Inferior parietal cortex (tissue), 1 donor: ENCODE data around the gene METTL23.

Experiments
- DNase-seq: peaks from one replicate; pipeline ENCODE4 v3.0.0-alpha.2; 2016; ENCODE audit errors: extremely low spot score

The METTL23 gene, protein sequence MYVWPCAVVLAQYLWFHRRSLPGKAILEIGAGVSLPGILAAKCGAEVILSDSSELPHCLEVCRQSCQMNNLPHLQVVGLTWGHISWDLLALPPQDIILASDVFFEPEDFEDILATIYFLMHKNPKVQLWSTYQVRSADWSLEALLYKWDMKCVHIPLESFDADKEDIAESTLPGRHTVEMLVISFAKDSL

DNA sequence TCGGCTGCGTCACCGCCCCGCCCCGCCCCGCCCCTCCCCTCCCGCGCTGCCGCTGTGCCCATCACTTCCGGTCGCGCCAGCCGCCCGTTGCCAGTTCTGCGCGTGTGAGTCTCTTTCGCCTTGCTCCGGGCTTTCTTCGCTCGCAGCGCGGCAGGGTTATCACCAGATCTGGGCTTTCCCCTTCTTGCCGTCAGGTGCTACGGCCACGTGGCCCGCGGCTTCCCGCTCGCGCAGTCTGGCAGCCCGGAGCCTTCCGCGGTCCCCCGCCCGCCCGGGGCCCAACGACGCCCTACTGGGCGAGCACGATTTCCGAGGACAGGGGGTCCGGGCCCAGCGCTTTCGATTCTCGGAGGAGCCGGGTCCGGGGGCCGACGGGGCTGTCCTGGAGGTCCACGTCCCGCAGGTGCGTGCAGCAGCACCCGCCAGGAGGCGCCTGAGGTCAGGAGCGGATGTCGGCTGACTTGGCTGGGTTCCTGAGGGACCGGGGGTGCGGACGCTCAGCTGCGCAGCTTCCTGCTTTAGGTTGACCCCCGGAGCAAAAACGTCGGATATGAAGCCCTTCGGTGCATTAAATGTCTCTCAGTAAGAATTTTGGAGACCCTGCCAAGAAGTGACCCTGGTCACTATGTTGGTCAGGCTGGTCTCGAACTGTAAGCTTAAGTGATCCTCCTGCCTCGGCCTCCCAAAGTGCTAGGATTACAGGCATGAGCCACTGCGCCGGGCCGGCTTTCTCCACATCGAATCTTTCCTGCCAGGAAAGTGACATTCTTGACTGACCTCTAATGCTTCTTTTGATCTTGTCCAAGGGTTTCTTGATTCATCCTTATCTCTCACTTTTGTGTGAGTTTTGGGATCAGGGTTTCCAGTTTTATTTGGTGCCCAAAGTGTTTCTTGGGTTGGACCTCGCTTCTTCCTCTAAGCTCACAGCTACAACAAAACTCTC, at the start of gene METTL23:
METTL23 (plus strand) TSS at position 64 of the 943 bp plus-strand sequence. CDS start 2,872 bp downstream, outside the sequence.
- no peak for DNase-seq

DNA sequence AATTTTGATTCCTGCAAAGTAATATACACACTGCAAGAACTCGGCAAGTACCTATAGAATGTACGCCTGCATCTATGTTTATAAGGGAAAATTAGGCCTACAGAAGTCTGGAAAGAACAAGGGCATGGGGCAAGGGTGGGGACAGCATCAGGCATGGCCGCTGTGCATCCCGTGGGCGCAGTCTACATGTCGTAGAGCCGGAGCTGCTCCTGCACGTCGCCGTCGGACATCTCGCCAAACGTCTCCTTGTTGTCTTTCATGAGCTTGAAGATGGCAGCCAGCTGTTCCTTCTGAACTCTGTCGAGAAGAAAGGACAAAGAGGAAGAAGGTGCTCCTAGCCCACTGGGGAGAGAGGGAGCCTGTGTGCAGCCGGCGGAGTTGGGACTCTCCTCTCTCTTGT, 49.2 kb upstream of the METTL23 start:
- DNase-seq = no peak

DNA sequence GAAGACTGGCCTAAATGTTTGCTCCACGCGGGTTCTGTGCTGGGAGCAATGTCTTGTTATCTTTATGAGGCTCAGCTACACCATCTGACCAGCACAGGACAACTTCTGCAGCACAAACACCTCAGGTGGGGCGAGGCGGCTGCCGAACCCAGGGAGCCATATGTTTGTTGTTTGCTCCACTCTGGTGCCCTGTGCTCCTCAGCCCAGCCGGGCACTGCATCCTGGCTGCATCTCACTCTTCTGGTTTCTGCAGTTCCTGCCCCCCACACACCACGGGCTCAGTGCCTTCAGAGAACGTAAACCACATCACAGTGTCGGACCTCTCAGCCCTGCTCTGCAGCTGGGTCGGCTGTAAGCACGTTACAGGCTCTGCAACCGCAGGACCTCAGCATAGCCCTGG, 48.3 kb upstream of the METTL23 start:
- DNase-seq = no peak

DNA sequence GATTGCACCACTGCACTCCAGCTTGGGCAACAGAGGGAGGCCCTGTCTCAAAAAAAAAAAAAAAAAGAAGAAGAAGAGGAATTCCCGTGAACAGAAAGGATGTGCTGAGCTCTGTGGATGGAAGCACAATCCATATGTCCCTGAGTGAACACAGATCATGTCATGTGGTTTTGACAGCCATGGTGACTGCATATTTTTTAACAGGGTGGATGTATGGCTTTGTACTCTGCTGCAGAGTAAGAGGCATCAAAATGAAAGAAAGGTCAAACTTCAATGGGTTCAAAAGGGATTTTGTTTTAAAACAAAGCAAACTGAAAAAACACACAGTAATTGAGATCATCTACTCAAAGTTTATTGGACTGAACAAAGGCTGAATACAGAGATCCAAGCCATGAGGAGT, 47.4 kb upstream of the METTL23 start:
- DNase-seq = no peak

DNA sequence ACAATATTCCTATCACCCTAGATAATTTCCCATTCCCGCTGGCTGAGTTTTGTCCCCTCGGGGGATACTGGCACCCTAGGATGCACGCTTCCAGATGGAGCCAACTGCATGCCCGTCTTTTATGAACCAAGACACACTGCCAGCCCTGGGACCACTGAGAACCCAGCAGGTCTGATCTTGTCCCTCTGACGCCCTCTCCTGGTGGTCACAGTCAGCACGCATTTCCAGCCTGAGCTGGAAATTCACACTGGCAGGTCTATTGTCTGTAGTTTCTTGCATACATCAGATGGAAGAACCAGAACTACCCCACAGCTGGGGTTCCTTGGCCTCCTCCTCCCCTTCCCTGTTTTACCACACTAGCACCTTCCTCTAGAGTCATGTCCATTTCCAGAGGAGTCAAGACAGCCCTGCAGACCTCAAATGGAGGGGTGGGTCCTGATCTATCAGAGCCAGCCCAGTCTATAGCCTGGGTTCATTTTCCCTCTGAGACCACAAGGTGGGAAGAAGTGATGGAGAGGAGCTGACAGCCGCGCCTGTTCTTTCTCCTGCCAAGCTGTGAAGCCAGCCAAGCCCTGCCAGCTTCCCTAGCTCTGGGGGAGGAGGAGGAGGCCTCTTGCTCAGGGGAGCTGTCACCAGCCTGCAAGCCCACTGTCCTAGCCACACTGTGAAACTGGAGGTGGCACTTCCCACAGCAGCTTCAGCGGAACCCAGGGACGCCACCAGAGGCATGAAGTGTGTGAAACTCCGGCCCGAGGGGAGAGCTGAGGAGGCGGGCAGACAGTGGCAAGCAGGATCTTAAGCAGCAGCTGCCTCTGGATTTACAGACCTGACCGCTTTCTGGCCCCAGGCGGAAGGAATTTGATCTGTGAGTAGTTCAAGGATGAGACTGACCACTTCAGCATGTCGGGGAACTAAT, 45.2 kb upstream of the METTL23 start:
- peak; percentile 70 for DNase-seq

DNA sequence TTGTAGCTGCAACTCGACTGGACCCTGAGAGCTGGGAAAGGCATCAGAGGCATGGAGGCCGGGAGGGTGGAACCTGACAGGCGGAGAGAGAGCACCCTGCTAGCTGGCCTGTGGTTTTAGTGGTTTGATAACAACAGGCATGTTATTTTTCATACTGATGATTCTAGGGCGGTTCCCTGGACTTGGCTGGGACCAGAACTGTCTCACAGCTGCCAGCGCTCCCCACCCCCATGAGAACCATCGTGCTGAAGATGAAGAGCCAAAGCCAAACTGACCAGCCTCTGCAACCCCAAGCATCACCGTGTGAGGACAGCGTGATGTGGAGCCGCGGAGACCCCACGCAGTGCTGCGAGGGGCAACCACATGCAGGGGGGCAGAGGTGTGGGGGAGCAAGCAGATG, 44.3 kb upstream of the METTL23 start:
- DNase-seq = no peak

DNA sequence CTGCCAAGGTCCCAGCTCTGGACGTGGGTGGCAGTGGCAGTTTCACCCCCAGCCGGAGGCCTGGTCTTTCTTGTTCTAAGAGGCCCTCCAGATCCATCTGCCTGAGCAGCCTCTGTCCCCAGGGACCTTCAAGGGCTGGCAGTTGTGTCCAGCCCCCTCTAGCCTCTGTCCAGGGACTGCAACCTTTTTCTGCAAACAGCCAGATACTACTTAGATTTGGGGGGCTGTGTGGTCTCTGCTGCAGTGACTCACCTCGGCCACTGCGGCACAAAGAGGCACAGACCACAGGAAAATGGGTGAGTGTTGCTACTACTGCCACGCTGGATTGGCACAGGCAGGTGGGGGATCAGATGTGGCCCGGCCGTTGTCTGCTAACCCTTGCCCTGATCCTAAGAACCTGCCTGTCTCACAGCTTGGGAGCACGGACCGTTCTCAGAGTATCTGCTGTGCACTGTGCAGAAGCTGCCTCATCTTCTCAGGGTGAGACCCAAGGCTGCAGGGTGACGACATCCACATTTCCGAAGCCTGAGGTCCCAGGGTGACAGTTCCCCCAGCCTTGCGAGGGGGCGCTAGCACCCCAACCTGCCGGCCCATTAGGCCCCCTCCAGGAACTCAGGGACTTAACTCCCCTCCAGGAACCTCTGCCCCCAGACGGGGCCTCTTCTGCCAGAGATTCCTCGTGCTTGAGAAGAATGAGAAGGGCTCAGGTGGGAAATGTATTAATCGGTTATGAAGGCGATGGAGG, 43.5 kb upstream of the METTL23 start:
- DNase-seq = no peak

DNA sequence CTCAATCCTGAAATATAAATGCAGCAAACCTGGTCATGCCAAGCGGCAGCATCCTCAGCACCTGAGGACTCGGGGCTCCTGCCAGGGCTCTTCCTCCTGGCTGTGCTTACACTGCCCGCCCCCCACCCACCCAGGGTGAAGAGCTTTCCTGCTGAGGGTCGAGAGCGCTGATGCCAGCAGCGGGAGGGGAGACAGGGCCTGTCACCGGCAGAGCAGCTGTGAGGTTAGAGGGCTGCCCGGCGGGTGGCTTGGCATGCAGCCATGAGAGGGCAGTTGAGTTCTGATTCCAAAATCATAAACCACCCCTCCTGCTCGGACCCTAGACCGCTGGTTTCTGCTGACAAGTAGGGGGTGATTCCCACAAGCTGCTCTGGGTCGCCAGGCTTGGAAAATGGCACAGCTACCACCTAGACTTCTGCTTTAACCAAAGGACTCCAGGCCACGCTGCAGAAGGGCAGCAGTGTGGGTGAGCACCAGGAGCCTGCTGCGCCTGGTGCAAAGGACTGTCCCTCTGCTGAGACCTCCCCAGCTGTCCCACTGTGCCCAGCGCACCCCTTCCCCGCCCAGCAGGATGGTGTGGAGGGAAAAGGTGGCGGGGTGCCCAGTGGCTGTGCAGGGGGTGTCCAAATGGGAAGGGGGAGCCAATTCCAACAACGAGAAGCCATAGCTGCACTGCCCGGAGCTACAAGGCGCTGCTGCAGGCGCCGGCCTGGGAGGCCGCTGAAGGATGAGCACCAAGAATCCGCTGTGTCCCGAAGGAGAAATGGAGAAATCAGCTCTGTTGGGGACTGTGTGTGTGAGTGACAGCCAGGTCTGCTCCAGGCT, 42.5 kb upstream of the METTL23 start:
- no peak for DNase-seq

DNA sequence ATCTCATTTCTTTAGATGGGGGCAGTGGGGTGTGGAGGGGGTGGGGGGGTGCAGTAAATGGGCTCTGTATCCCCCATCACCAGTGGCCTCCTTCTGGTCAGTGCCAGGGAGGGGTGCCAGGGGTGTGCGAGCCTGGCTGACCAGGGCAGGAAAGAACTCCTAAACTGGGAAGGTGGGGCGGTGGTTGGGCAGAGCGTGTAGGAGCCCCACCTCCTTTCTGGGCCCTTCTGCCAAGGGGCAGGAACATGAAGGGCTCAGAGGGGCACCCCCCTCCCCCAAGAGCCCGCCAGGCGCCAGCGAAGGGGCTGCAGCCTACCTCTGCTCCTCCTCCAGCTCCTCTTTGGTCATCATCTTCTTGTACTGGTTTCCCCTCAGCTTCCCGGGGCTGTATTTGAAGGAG, 41.9 kb upstream of the METTL23 start:
- no peak for DNase-seq

DNA sequence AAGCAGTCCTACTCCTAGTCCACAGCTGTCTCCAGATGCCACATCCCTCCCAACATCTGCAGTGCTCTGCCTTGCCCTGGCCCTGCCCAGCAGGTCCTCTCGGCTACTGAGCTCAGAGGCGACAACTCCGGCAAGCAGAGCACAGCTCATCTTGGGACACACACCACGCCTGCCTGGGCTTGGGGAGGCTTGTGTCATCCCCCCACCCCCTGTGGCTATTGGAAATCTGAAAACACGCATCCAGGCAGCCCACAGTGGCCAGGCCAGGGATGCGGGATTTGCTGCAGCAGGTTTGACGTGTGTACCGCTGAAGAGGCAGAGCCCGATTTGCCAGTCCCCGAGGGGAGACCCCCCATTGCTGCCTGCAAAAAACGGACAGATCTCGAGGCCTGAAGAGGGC, 41.3 kb upstream of the METTL23 start:
- no peak for DNase-seq

DNA sequence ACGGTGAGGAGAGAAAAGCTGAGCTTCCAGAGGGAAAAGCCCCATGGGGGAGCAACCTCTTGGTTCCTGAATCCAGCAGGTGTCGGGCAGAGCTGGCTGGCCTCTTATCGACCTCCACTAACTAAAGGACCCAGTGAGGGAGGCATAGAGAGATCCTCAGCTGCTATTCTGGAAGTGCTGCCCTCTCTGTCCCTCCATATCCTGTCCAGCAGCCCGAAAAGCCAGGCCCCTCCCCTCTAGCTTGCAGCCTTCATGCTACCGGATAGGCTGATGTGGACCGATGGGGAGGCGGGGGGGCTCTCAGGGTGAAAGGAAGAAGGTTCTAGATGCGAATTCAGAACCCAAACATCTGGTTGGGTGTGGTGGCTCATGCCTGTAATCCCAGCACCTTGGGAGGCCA, 40.8 kb upstream of the METTL23 start:
- no peak for DNase-seq

DNA sequence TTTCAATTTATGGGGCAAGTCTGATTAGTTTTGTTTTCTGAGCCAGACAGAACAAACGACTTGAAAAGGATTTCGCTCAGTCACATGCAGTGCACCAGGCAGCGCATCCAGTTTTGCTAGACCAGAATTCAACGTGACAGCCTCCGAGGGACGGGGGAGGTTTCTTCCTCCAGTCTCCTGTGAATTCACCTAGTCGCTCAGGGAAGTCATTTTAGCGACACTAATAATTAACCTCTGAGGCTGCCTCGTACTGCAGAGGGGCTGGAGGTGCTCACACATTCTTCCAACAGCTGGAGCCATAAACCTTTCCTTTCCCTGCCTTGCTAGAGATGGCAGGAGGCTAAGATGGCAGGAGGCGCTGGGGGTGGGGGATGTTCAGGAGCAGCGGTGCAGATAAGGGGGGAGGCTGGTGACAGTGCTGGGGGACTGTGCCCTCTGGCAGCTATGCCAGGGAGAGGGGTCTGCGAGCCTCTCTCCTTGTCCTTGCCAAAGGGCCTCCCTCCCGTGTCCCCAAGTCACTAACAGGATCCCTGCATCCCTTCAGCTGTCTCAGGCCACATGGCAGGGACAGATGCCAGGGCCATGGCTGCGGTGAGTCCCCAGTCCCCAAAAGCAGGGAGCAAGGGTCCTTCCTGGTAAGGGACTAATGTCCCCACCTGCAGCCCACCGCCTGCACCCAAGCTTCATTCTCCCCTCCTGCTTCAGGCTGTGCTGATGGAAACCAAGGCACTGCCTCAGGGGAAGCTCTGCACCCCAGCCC, 39.9 kb upstream of the METTL23 start:
- DNase-seq = no peak

DNA sequence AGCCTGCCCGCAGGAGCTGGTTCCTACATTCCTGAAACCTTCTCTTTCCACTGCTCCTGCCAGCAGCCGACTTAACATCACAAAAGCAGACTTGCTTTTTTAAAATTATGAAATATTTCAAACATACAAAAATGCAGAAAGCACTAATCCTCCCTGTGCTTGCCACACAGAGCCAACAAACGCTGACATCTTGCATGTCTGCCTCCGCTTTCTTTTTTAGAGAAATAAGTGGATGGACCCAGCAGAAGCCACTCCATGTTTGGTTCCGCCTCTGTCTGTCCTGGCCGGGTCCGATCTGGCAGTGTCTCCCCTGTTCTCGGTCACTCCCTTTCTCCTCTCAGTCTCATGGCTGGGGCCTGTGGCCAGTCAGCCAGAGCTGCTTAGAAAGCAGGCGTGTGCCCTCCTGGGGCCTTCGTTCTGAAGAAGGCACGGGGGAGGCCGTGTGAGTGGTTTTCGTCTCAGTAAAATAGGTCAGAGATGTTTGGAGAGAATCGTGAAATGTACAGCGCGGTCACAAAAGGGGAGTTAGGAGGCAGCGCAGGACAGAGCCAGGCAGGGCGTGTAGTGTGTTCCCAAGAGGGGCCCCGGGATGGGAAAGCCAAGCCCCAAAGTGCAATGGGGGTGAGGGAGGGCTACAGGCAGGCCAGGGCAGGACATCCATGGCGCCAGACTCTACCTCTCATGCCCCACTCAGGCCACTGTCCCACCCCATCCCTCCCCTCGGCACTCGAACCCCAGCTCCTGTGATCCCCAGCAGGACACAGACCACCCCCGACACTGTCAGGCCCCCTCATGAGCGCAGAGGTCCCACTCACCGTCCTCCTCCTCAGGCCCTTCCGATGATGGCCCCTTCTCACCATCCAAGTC, 39.1 kb upstream of the METTL23 start:
- no peak for DNase-seq

DNA sequence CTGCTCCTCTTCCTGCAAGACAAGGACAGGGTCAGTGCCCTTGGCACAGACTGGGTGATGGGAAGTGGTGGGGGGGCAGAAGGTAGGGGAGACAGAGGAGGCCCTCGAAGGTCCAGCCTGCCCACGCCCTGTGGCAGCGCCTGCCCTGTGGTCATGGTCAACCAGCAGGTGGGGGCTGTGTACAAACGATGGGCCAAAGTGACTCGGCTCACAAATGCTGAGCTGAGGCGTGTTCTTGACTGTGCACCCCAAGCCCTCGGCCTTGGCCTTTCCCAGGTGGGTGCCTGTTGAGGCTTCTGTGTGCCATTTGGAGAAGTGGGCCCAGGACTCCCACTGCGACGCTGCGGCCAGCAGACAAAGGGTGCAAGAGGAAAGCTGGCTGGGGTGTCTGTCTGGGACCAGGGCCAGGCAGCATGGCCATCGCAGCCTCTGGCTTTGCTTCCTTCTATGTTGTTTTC, 38.4 kb upstream of the METTL23 start:
- DNase-seq = no peak

DNA sequence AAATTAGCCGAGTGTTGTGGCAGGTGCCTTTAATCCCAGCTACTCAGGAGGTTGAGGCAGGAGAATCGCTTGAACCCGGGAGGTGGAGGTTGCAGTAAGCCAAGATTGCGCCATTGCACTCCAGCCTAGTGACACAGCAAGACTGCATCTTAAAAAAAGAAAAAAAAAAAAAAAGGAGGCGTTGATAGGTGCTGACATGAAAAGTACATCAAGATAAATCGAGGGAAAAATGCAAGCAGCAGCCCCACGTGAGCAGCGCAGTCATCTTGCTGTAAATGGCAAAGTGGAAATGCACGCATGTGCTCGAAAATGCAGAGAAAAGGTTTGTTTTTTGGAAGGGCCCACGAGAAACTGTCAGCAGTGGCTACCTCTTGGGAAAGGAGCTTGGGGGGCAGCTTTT, 36.8 kb upstream of the METTL23 start:
- DNase-seq = no peak

DNA sequence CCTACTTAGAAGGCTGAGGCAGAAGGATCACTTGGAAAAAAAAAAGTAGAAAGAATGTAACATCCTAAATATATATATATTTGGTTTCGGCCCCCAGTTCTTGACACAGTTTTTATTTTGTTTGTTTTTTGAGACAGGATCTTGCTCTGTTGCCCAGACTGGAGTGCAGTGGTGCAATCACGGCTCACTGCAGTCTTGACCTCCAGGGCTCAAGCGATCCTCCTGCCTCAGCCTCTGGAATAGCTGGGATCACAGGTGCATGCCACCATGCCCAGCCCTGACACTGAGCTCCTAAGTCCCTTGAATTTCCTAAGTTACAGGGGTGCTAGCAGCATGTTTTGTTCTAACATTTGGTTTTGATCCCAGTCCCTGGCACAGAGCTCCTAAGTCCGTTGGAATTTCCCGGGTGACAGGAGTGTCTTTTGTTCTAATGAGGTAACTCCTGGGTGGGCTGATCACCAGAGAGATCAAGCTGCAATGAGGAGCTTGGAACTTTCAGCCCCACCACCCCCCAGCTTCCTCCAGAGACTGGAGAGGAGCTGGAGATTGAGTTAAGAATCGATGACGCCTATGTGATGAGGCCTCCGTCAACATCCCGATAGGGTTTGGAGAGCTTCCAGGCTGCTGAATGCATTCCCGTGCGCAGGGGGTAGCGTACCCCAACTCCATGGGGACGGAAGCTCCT, 35.9 kb upstream of the METTL23 start:
- DNase-seq = no peak

DNA sequence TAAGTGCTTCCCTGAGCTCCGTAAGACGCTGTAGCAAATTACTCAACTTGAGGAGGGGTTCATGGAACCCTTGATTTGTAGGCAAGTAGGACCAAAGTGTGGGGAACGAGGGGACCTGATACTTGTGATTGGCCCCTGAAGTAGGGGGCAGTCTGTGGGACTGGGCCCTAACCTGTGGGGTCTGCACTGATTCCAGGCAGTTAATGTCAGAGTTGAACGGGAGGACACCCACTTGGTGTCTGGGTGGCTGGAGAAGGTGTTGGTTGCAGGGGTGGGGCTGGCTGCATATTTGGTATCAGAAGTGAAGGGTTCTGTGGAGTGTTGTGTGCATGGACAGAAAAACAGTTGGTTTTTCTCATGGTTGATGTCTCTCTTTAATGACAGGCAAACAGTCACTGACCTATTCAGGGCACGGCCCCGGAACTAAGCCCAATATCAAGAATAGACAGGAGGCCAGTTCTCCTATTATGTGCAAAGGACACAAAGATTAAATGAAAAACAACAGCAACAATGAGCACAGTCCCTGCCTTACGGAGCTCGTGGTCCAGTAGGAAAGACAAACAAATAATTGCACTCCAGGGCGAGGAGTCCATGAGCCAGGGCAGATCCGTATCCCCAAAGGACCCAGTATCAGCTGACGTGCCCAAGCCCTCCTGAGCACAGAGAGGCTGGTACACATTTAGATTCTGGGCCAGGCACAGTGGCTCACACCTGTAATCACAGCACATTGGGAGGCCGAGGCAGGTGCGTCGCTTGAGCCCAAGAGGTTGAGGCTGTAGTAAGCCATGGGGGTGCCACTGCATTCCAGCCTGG, 35.1 kb upstream of the METTL23 start:
- DNase-seq = no peak
